ENCODE measurements around the gene CLEC20A.

Gene CLEC20A

DNA sequence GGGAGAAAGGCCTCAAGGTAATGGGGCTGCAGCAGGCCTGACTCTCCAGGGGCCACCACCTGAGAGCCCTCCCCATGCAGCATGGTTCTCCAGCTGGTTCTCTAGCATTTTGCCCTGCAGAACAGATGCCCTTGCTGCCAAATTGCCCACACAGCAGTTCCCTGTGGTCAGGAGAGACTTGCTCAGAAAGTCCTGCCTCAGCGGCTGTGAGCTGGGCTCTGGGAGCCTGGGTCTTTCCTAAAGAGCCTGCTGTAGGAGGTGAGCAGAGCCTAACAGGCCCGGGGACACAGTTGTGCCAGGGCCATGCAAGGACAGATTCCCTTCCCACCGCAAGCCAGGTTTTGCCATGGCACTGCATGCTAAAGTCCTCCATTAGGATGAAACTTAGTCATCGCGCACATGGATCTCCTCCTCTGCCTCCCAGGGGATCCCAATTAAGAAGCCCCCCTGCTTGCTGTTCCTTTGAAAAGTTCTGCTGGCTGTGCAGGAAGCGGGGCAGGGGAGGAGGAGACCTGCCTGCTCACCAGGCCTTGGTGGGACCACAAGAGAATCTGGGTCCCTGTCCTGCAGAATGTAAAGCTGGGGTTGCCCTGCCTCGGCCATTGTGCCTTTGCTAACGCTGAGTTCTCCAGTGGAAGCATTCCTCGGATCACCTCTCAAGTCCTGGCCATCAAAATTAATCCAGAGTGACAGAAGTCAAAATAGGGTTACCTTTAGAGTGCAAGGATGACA lies 37.5 kb upstream of the CLEC20A start:
- TF ChIP-seq POLR2A (IDR thresholded peaks at IDR 0.05; ENCODE audit: low read length) (no peak), GATA1 (IDR thresholded peaks at IDR 0.05; ENCODE audit: low read depth, low read length) (no peak)
- DNase-seq: no peak

DNA sequence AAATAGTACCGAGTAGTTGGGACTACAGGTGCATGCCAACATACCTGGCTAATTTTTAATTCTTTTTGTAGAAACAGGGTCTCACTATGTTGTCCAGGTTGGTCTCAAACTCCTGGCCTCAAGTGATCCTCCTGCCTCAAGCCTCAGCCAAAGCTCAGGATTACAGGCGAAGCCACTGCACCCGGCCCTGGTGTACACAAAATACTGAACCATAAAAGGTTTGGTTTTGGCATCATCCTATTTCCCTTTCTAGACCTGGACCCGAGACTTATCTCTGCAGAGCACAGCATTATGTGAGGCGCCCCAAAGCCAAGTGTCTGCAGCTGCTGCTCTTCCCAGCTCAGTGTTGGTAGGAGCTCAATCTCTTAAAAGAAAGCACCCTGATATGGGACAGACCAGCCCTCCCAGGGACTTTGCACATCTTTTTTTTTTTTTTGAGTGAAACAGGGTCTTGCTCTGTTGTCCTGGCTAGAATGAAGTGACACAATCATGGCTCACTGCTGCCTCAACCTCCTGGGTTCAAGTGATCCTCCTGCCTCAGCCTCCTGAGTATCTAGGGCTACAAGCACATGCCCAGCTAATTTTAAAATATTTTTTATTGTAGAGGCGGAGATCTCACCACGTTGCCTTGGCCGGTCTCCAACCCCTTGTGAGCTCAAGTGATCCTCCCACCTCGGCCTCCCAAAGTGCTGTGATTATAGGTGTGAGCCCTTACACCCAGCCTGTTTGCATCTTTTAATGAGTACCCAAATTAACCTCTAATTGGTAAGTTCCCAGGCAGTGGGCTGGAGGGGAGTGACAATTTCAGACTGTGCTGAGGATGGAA lies 36.6 kb upstream of the CLEC20A start:
- peak; percentile 18 to 29 for DNase-seq
- TF ChIP-seq GATA1 (IDR thresholded peaks at IDR 0.05; ENCODE audit: low read depth, low read length): no peak
- no peak for TF ChIP-seq POLR2A (IDR thresholded peaks at IDR 0.05; ENCODE audit: low read length)

DNA sequence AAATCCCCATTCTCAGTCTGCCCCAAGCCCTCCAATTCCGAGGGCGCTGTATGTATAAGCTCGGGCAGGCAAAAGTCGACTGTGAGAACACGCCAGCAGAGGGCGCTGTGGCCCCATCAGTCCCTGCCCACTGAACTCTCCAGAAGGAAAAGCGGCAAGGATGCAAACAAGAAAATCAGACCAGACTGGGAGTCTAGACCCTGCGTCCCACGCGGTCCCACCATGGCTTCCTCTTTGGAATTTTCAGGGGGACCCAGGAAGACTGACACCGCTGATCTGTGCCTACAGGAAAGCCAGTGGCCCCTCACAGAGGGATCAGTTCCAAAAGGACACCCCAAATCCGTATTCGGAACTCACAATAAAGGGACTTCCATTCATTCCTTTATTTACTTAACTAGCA lies 35.6 kb upstream of the CLEC20A start:
- TF ChIP-seq GATA1 (IDR thresholded peaks at IDR 0.05; ENCODE audit: low read depth, low read length): no peak
- no peak for TF ChIP-seq POLR2A (IDR thresholded peaks at IDR 0.05; ENCODE audit: low read length)

DNA sequence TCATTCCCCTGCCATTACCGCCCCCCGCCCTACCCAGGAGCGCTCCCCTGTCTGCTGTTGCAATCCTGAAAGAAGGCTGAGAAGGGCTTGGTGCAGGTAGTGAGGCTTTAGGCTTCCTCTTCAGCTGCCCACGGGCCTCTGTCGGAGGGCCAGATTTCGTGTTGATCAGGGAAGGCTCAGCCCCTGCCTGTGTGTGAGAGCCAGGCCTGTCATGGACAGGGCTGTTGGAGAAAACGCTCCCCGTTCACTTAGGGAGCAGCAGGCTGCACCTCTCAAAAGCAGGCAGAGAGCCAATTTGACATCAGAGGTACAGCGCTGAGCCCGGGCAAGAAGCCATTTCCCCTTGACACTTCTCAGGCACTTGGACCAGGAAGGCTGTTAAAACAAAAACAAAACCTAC lies 35.1 kb upstream of the CLEC20A start:
- TF ChIP-seq POLR2A (IDR thresholded peaks at IDR 0.05; ENCODE audit: low read length): no peak
- TF ChIP-seq GATA1 (IDR thresholded peaks at IDR 0.05; ENCODE audit: low read depth, low read length): no peak

More for the DNA sequence above, 35.6 kb upstream of the CLEC20A start:
- DNase-seq: peak; percentile 76 to 90

DNA sequence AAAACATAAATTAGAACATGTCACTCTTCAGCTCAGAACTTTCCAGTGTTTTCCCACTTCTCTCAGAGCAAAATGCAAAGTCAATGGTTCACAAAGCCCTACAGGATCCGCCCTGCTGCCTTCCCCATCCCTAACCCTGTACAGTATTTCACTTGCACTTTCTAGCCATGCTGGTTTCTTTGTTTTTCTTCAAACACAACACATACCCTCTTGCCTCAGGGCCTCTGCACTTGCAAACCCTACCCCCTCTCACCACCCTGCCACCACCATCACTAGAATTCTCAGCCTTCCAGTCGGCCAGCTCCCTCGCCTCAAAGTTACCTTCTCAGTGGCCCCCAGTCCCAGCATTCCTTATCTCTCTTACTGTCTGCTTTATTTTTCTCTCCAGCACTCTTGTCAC lies 33.7 kb upstream of the CLEC20A start:
- TF ChIP-seq GATA1 (IDR thresholded peaks at IDR 0.05; ENCODE audit: low read depth, low read length) (no peak), POLR2A (IDR thresholded peaks at IDR 0.05; ENCODE audit: low read length) (no peak)
- DNase-seq: no peak

More for the DNA sequence above, 35.1 kb upstream of the CLEC20A start:
- DNase-seq: no peak

DNA sequence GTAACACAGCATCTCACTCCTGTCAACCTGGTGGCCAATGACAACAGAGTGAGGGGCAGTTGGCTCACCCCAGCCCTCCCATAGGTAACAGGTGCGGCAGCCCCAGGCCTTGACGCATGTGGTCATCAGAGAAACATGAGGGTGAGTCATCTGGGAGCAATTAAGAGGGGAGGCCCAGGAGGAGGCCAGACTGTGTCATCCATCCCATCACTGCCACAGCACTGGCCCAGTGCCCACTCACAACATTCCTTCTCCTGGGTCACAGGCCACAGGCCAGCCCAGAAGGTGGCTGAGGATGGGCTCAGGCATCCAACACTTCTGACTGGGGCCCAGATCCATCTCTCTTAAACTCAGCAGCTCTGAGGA lies 33.3 kb upstream of the CLEC20A start:
- TF ChIP-seq GATA1 (IDR thresholded peaks at IDR 0.05; ENCODE audit: low read depth, low read length): no peak
- DNase-seq: no peak

DNA sequence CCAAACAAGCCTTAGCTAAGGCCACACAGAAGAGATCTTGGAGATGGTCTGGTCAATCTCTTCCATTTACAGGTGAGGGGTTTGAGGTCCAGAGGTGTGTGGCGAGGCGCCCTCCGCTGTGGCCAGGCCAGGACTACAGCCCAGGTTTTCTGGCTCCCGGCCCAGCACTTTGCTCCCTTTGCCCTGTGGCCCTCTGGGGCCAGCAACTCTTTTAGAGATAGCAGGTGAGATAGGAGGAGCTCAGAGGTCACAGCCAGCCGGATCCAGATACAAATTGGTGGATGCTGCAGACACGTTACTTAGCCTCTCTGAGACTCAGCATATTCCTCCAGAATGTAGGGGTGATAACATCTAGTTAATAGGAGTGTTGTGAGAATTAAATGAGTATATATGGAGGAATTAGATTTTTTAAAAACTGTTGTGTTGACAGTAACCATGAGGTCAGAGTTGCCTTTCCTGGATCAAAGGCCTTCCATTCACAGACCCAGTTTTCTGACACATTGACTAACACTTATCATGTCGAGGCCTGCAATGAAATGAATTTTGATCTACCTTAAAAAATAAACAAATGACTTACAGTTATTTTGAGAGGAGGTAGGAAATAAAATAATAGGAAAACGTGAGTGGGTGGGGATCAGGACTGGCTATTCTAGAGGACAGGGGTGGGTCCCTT lies 32.7 kb upstream of the CLEC20A start:
- no peak for TF ChIP-seq GATA1 (IDR thresholded peaks at IDR 0.05; ENCODE audit: low read depth, low read length)
- no peak for TF ChIP-seq POLR2A (IDR thresholded peaks at IDR 0.05; ENCODE audit: low read length)
- no peak for DNase-seq

DNA sequence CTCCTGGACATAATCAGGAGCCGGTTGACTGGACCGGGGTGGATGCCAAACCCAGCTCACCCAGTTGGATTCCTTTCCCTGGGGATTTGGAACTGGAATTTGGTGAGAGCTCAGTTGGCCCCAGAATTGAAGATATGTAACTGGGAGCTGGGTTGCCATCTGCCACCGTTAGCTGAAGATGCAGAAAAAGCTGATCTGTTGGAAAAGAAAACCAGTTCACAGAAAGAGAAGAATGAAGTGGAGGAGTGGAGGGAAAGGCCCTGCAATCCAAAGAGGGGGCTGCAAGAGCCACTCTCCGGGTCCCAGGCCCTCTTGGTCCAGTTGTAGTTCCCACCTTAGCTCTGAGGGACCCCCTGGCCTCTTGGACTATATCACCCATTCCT lies 32.2 kb upstream of the CLEC20A start:
- DNase-seq: no peak

DNA sequence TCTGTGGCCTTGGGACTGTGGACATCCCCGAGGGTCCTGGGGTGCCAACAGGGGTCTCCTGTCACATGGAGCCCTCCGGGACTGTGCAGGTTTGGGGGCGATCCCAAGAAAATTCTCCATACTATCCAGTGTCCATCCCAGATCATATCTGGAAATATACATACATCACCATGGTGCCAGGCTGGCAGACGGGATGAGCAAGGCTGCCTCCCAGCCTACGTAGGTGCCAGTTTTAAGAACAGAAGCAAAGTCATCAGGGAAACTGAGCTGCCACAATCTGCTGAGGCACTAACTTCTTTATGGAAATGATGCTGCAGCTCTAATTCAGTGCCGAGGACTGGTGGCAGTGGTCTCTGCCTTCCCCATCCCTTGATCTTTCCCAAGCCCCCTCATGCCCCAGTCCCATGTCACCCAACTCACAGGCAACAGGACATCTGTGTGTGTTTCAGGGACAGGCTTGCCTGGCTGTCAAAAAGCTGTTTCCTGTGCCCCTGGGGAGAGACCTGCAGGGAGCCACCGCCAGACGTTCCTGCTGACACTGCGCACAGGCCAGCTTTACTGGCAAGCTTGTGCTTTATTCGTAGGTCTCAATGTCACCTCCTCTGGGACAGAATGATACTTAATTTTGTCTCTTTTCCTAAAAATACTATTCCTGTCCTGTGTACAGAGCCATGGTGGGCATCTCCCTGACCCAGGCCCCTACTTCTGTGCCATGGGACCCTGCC lies 31.6 kb upstream of the CLEC20A start:
- DNase-seq: no peak

More for the DNA sequence above, 32.2 kb upstream of the CLEC20A start:
- TF ChIP-seq GATA1 (IDR thresholded peaks at IDR 0.05; ENCODE audit: low read depth, low read length): no peak
- no peak for TF ChIP-seq POLR2A (IDR thresholded peaks at IDR 0.05; ENCODE audit: low read length)

DNA sequence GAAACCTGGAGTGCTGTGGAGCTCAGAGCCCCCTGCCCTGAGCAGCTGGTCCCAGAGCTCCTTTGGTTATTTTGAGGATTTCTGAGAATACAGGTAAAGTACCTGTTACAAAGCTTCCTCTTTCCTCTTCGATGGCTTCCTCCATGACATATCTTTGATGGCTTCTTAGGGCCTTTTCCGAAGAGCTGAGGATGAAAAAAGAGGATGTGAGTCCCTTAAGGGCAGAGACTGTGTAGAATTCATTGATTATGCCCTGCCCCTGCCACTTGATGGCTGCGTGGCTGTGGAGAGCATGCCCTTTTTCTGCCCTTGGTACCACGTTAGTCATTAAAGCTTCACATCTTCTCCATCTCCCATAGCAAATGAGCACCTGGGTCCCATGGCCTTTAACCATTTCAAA lies 30.4 kb upstream of the CLEC20A start:
- no peak for DNase-seq
- TF ChIP-seq GATA1 (IDR thresholded peaks at IDR 0.05; ENCODE audit: low read depth, low read length) (no peak), POLR2A (IDR thresholded peaks at IDR 0.05; ENCODE audit: low read length) (no peak)

More for the DNA sequence above, 31.6 kb upstream of the CLEC20A start:
- no peak for TF ChIP-seq GATA1 (IDR thresholded peaks at IDR 0.05; ENCODE audit: low read depth, low read length)
- TF ChIP-seq POLR2A (IDR thresholded peaks at IDR 0.05; ENCODE audit: low read length): no peak

DNA sequence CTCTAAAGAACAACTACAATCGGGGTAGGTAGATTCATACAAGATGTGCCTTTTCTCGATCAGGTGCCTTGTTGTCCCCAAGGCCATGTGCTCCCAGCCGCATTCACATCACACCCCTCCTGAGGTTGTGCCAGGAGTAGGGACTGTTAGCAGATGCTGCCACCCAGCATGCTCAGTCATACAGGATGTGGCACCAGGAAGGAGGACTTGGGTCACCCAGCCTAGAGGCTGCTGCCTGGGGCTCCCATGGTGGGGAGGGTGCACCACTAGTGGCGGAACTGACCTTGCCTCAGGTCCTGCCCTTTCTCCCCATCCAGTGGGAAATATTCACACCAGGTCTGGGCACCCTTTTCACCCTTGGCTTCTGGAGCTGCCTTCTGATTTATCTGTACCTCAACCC lies 24.5 kb upstream of the CLEC20A start:
- no peak for DNase-seq
- TF ChIP-seq GATA1 (IDR thresholded peaks at IDR 0.05; ENCODE audit: low read depth, low read length) (no peak), POLR2A (IDR thresholded peaks at IDR 0.05; ENCODE audit: low read length) (no peak)

DNA sequence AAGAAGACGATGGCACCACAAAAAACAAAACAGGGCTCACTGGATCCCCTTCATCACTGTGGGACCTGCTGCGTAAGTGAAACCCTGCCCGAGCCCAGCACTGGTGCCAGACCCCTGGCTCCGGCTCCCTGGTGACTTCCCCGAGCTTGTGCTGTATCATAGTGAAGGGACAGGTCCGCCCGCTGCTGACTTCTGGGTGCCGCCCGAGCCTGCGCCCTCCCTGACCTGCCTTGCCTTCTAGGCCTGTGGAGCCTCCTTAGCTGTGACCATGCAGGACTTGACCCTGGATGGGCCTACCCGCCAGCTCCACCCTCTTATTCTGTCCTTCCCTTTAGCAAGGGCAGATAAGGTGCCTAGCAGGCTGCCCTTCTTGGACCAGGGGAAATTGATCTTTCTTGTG lies 24.0 kb upstream of the CLEC20A start:
- DNase-seq: no peak
- no peak for TF ChIP-seq GATA1 (IDR thresholded peaks at IDR 0.05; ENCODE audit: low read depth, low read length)
- TF ChIP-seq POLR2A (IDR thresholded peaks at IDR 0.05; ENCODE audit: low read length): no peak

DNA sequence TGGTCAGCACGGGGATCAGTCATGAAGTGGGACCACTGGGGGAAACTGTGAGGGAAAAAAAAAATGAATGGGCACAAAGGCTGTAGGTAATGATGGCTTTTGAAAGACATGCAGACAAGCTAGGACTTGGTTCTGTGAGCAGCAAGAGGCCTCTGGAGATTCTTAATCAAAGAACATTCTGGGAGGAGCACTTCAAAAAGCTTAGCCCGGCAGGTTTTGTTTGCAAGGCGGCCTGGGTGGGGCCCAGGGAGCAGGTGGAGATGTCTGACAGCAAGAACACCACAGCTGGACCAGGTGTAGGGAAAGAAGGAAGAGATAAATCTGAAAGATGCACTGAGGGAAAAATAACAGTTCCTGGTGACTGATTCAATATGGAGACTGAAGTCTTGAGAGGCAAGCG lies 22.1 kb upstream of the CLEC20A start:
- DNase-seq: no peak
- TF ChIP-seq POLR2A (IDR thresholded peaks at IDR 0.05; ENCODE audit: low read length) (no peak), GATA1 (IDR thresholded peaks at IDR 0.05; ENCODE audit: low read depth, low read length) (no peak)

DNA sequence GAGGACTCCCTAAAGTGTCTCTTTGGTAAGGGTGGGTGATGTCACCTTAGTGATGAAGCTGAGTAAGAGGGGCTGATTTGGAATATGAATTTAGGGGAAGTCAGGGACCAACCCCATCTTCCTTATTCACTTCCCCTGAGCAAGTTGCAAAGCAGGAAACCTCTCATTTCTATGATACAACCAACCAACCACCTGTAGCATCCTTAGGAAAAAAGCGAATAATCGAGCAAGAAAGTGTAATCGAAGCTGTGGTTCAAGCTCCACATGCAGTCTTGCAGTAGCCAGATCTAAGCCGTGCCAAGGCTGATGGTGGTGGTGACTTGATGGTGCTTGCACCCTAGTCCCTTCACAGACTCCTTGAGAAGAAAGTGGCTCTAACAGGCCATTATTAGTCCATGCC lies 19.3 kb upstream of the CLEC20A start:
- DNase-seq: no peak
- TF ChIP-seq POLR2A (IDR thresholded peaks at IDR 0.05; ENCODE audit: low read length): no peak
- no peak for TF ChIP-seq GATA1 (IDR thresholded peaks at IDR 0.05; ENCODE audit: low read depth, low read length)
